A673 (cell line): Measurements from ENCODE around the gene FKBP5.

Experiments
- CTCF ChIP-seq: fragments of 300-800, 200-600 bp; sonication (generic); conservative IDR thresholded peaks from 2 replicates; pipeline ENCODE4 v1.5.1; 2017; ENCODE audit warnings: low read depth, mild to moderate bottlenecking, antibody characterized with exemption, low read length, moderate library complexity, mixed read lengths
- EZH2 ChIP-seq: fragments of 200-600 bp; sonication (generic); IDR thresholded peaks from 2 replicates; pipeline ENCODE4 v1.6.1; 2017; ENCODE audit warnings: borderline replicate concordance, low read depth, mild to moderate bottlenecking, mixed read lengths, antibody characterized with exemption, low read length; ENCODE audit not compliant: poor library complexity, severe bottlenecking

- TF ChIP-seq CTCF (no peak), EZH2 (no peak)
Observed at GRCh38 chr6:35601331-35602132, 87.2 kb downstream of the FKBP5 start.
